Mesenteric fat pad (tissue), 1 donor: ENCODE data around the gene NEK4. TPM values are rescaled to one million over a fixed set of nuclear protein-coding genes. Genes with fewer than 3 reads are reported as not detected.

ENCODE experiments used
- DNase-seq: peaks from one replicate; pipeline ENCODE4 v3.0.0-alpha.2; 2020; ENCODE audit warnings: low spot score
- total RNA-seq: library from RNA; stranded (reverse); fragmentation: NEBNext Ultra II Directional; extraction: Animal tissue kit (Norgen Biotek cat#: 25700); gene quantifications from one replicate; pipeline ENCODE4 v1.2.1, GENCODE V29; 2021
- donor health status: DM: yes; HTN: yes; CAD: no.

NEK4 gene
- total RNA-seq, 1 donor from 2014 or later, result 18.1 TPM

- DNase-seq, result no peak
Observed at GRCh38 chr3:52793702-52794611, 23.2 kb upstream of the NEK4 start.

- DNase-seq, result no peak
Observed at GRCh38 chr3:52792961-52793695, 22.4 kb upstream of the NEK4 start.

GRCh38 chr3:52792413-52792812, 21.7 kb upstream of the NEK4 start:
- no peak for DNase-seq

- DNase-seq, result no peak
Observed at GRCh38 chr3:52791928-52792327, 21.2 kb upstream of the NEK4 start.

- DNase-seq, result no peak
Observed at GRCh38 chr3:52791366-52791765, 20.6 kb upstream of the NEK4 start.

GRCh38 chr3:52790741-52791140, 20.0 kb upstream of the NEK4 start:
- DNase-seq, result no peak

GRCh38 chr3:52790337-52790736, 19.6 kb upstream of the NEK4 start:
- no peak for DNase-seq

GRCh38 chr3:52789746-52790040, 19.0 kb upstream of the NEK4 start:
- no peak for DNase-seq

- no peak for DNase-seq
Observed at GRCh38 chr3:52788890-52789745, 18.4 kb upstream of the NEK4 start.

- DNase-seq, result no peak
Observed at GRCh38 chr3:52787672-52788625, 17.2 kb upstream of the NEK4 start.

GRCh38 chr3:52787246-52787645, 16.5 kb upstream of the NEK4 start:
- DNase-seq, result no peak

- no peak for DNase-seq
Observed at GRCh38 chr3:52786330-52787215, 15.8 kb upstream of the NEK4 start.

- no peak for DNase-seq
Observed at GRCh38 chr3:52784931-52785590, 14.3 kb upstream of the NEK4 start.

- DNase-seq, result peak; percentile 43
Observed at GRCh38 chr3:52784021-52784621, 13.4 kb upstream of the NEK4 start.

GRCh38 chr3:52783211-52783555, 12.4 kb upstream of the NEK4 start:
- no peak for DNase-seq

GRCh38 chr3:52782412-52783210, 11.9 kb upstream of the NEK4 start:
- peak; percentile 64 for DNase-seq

- no peak for DNase-seq
Observed at GRCh38 chr3:52781741-52782140, 11.0 kb upstream of the NEK4 start.
